IMR-90 (cell line): ENCODE data around the gene APOBEC3B.

Experiments
- BHLHE40 ChIP-seq: fragments of 150-350 bp; IDR thresholded peaks from 2 replicates; pipeline ENCODE4 v1.6.1; 2016; ENCODE audit warnings: mild to moderate bottlenecking, low read depth, low read length
- CEBPB ChIP-seq: IDR thresholded peaks from 2 replicates; pipeline ENCODE4 v1.6.1; 2012; ENCODE audit warnings: low read depth, low read length, improper control_type of control experiment
- CTCF ChIP-seq: conservative IDR thresholded peaks from 2 replicates; pipeline ENCODE4 v1.5.1; 2012; ENCODE audit warnings: mild to moderate bottlenecking, low read depth, low read length, improper control_type of control experiment
- MAZ ChIP-seq: IDR thresholded peaks from 2 replicates; pipeline ENCODE4 v1.6.1; 2012; ENCODE audit warnings: low read depth, mild to moderate bottlenecking, low read length, improper control_type of control experiment, moderate library complexity, borderline replicate concordance
- POLR2A ChIP-seq: IDR thresholded peaks from 2 replicates; pipeline ENCODE4 v1.6.1; 2012; ENCODE audit warnings: mild to moderate bottlenecking, low read depth, low read length
- RCOR1 ChIP-seq: IDR thresholded peaks from 2 replicates; pipeline ENCODE4 v1.6.1; 2012; ENCODE audit warnings: mild to moderate bottlenecking, low read length, improper control_type of control experiment; ENCODE audit not compliant: insufficient replicate concordance
- RFX5 ChIP-seq: IDR thresholded peaks from 2 replicates; pipeline ENCODE4 v1.8.0; 2012; ENCODE audit warnings: low read depth, mild to moderate bottlenecking, low read length, moderate library complexity
- SMC3 ChIP-seq: fragments of 150-350 bp; IDR thresholded peaks from 2 replicates; pipeline ENCODE4 v1.6.1; 2016; ENCODE audit warnings: low read depth, mild to moderate bottlenecking, antibody characterized with exemption, low read length, moderate library complexity

GRCh38 chr22:39017596-39018365 is 35.6 kb downstream of the APOBEC3B start:
- no peak for TF ChIP-seq POLR2A
- no peak for TF ChIP-seq CTCF
- no peak for TF ChIP-seq RFX5
- no peak for TF ChIP-seq SMC3
- no peak for TF ChIP-seq RCOR1
- TF ChIP-seq BHLHE40 = no peak
- no peak for TF ChIP-seq MAZ
- no peak for TF ChIP-seq CEBPB
